Endothelial cell of umbilical vein (primary cell): Measurements from ENCODE around the gene CATSPER2.
"Not testable (repeated sequence)": the region's sequence is repeated elsewhere in the genome, so short reads cannot be mapped to it uniquely, and the experiment has no call there.

Source experiments
- EZH2 ChIP-seq: IDR thresholded peaks from 2 replicates; pipeline ENCODE4 v1.6.1; 2012; ENCODE audit warnings: borderline replicate concordance, low read depth, mild to moderate bottlenecking, moderate library complexity, low read length, inconsistent platforms; ENCODE audit not compliant: severe bottlenecking
- FOS ChIP-seq: IDR thresholded peaks from 2 replicates; pipeline ENCODE4 v1.6.1; 2011; ENCODE audit warnings: mild to moderate bottlenecking, low read length, moderate library complexity, borderline replicate concordance; ENCODE audit not compliant: insufficient read depth
- GATA2 ChIP-seq: IDR thresholded peaks from 2 replicates; pipeline ENCODE4 v1.7.0; 2011; ENCODE audit warnings: low read depth, mild to moderate bottlenecking, moderate library complexity, mixed read lengths, low read length; ENCODE audit not compliant: insufficient read length, insufficient read depth
- JUN ChIP-seq: IDR thresholded peaks from 2 replicates; pipeline ENCODE4 v1.6.1; 2011; ENCODE audit warnings: borderline replicate concordance, low read depth; ENCODE audit not compliant: insufficient read length, insufficient read depth
- MAX ChIP-seq: IDR thresholded peaks from 2 replicates; pipeline ENCODE4 v1.6.1; 2011; ENCODE audit not compliant: insufficient read depth, insufficient read length
- MYC ChIP-seq: IDR thresholded peaks from one replicate; pipeline ENCODE4 v1.6.1; 2011; ENCODE audit warnings: mild to moderate bottlenecking, low read depth, low read length
- POLR2A ChIP-seq: IDR thresholded peaks from 2 replicates; pipeline ENCODE4 v1.6.1; 2012; ENCODE audit warnings: low read depth, mild to moderate bottlenecking, control low read depth, low read length
- POLR2AphosphoS5 ChIP-seq: IDR thresholded peaks from 2 replicates; pipeline ENCODE4 v1.6.1; 2012; ENCODE audit warnings: low read depth, mild to moderate bottlenecking, control low read depth, low read length, moderate library complexity; ENCODE audit not compliant: insufficient read depth
- TF ChIP-seq, protein P1 (sequence below), 2 donors: IDR thresholded peaks; 1 replicate in 1 of 2; 2 replicates in 1 of 2; pipeline ENCODE4 v1.5.1; 2011; ENCODE audit warnings: low read length in 2 of 2, mild to moderate bottlenecking in 2 of 2, moderate library complexity in 2 of 2, control low read depth in 1 of 2, inconsistent platforms in 1 of 2, low read depth in 1 of 2; ENCODE audit not compliant: insufficient read depth in 1 of 2; ENCODE audit errors: extremely low read depth in 1 of 2

DNA sequence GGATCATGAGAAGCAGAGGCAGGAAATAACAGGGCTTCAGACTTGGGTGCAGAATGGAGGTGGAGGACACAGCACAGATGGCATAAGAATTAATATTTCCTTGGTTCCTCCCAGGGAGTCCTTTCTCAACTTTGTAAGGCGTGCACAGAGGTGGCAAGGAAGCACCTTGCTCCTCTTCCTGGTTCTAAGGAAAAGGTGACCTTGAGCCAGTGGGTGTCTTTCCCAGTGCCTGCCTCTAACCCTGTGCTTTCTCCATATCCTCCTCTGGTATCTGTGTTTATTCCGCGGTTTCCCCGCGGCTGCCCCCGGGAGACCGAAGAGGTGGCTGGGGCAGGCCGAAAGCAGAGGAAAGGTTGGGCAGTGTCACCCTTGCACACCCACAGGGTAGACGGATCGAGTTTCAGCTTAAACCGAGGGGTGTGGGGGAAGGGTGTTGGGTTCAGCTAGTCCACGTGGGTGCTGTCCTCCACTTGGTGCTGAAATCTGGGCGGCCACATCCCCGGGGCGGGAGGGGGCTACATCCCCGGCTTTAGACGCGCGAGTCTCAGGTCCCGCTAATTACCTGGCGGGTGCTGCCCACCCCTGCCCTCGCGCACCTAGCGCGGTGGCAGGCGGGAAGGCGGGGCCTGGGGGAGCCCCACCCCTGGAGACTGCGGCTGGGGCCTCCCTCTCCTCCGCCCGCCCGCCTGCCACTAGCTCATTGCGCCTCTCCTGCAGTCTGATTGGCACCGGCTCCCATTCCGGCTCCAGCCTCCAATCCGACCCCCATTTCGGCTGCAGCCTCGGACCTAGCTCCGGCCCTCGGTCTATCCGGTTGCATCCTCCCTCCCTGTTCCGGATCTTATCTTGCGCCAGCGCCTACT is 55.1 kb downstream of the CATSPER2 start, which contains the start of gene CKMT1B:
- TF ChIP-seq POLR2A, EZH2, FOS, MAX, JUN, GATA2, POLR2AphosphoS5, MYC: not testable (repeated sequence)
- TF ChIP-seq, protein P1, sequence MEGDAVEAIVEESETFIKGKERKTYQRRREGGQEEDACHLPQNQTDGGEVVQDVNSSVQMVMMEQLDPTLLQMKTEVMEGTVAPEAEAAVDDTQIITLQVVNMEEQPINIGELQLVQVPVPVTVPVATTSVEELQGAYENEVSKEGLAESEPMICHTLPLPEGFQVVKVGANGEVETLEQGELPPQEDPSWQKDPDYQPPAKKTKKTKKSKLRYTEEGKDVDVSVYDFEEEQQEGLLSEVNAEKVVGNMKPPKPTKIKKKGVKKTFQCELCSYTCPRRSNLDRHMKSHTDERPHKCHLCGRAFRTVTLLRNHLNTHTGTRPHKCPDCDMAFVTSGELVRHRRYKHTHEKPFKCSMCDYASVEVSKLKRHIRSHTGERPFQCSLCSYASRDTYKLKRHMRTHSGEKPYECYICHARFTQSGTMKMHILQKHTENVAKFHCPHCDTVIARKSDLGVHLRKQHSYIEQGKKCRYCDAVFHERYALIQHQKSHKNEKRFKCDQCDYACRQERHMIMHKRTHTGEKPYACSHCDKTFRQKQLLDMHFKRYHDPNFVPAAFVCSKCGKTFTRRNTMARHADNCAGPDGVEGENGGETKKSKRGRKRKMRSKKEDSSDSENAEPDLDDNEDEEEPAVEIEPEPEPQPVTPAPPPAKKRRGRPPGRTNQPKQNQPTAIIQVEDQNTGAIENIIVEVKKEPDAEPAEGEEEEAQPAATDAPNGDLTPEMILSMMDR (IDR thresholded peaks at IDR 0.05; ENCODE audit: extremely low read depth in 1 of 2, insufficient read depth in 1 of 2, low read depth in 1 of 2, low read length in 2 of 2) = not testable (repeated sequence)
